GM18508 (cell line): Measurements from ENCODE around the gene PLCG2.

Experiments
- ATAC-seq: cut with Tn5 transposase; IDR thresholded peaks from one replicate; pipeline ENCODE4 v1.9.1; 2021; ENCODE audit warnings: moderate number of reproducible peaks; ENCODE audit not compliant: insufficient read depth, unreplicated experiment

The PLCG2 gene

GRCh38 chr16:81901484-81901883 is 122.4 kb downstream of the PLCG2 start:
- no peak for ATAC-seq

GRCh38 chr16:81902025-81902424 is 122.9 kb downstream of the PLCG2 start:
- ATAC-seq, result no peak

GRCh38 chr16:81904320-81904719 is 125.2 kb downstream of the PLCG2 start:
- ATAC-seq, result no peak

DNA sequence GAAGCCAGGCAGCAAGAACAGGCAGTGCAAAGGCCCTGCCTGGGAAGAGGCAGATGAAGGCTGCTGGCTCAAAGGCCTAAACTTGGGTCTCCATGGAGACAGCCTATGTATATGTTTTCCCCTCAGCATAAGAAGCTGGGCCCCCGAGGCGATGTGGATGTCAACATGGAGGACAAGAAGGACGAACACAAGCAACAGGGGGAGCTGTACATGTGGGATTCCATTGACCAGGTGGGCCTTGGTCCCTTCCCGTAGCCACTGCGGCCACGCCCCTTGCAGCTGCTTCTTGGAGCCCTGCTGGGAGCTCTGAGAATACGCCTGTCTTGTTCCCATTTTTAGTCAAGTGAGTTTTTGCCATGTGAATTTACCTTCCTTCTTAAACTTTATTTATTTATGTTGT is 126.2 kb downstream of the PLCG2 start:
- no peak for ATAC-seq

GRCh38 chr16:81907681-81908080 is 128.6 kb downstream of the PLCG2 start:
- no peak for ATAC-seq

GRCh38 chr16:81908466-81909262 is 129.6 kb downstream of the PLCG2 start:
- ATAC-seq, result no peak

DNA sequence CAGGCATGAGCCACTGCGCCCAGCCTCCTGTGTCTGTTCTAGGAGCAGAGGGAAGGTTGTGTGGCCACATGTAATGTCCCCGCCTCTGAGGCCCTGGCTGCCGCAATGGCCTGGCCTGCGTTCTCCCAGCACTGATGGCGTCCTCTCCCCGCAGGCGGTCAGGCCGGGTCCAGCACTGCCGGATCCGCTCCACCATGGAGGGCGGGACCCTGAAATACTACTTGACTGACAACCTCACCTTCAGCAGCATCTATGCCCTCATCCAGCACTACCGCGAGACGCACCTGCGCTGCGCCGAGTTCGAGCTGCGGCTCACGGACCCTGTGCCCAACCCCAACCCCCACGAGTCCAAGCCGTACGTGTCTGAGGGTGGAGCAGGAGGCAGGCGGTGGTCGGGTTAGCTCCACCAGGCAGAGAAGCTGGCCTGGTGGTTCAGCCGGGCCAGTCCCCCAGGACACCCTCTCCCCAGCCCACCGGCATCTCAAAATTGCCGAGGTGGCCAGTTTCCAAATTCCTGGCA is 131.3 kb downstream of the PLCG2 start:
- ATAC-seq, result no peak

DNA sequence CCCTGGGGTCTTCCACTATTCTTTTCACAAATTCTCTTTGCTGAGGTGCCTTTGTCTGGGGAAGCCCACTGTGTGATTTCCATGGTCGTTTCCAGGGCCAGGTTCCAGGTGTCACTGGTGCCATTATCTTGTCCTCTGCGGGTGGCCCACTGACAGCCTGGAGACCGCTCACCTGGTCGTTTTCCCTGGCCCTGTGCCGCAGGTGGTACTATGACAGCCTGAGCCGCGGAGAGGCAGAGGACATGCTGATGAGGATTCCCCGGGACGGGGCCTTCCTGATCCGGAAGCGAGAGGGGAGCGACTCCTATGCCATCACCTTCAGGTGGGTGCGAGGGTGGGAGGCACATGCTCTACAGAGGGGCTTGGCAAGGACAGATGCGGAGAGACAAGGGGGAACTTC is 133.3 kb downstream of the PLCG2 start:
- no peak for ATAC-seq

DNA sequence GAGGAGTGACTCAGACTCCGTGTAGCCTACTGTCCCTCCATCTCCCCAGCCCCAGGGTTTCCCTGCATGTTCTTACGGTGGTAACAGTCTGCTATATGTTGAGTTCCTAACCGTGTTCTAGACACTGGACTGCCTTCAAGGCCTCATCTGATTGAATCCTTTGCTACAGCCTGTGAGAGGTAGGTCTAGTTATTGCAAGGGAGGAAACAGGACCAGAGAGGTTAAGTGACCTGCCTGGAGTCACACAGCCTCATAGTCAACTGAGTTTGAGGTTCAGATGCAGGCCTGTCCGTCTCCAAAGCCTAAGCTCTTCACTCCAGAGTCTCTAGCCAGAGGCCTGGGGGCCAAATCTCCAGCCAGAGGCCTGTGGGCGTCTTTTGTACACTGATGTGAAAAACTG is 134.1 kb downstream of the PLCG2 start:
- ATAC-seq, result no peak

GRCh38 chr16:81917375-81917774 is 138.3 kb downstream of the PLCG2 start:
- ATAC-seq, result no peak

DNA sequence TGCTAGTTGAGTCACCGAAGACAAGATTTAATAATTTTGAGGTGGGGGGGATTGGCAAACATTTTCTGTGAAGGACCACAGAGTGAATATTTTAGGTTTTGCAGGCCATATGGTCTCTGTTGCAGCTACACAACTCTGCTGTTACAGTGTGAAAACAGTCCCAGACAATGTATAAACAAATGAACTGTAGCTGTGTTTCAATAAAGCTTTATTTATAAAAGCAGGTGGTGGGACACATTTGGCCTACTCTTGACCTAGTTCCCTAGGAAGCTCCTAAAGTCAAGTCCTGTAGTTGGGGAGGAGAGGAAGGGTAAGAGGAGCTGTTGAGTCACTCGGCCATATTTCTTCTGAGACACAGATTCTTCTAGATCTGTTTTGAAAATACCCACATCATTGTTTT is 139.8 kb downstream of the PLCG2 start:
- no peak for ATAC-seq

DNA sequence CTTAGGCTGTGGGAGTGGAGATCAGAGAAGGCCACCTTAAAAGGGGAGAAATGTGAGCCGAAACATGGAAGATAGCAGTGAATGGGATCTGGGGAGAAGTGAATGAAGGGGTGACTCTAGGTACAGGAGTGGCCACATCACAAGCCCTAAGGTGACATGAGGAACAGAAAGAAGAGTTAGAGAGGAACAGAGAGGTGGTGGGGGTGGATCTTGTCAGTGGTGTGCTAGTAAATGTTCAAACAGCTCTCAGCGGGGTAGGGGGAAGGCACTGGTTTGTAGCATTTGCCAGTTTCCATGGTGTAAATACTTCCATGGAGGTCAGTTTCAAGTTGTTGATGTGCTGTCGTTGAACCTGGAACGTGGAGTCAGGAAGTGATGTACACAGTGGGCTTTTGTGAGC is 141.4 kb downstream of the PLCG2 start:
- no peak for ATAC-seq

- no peak for ATAC-seq
These were observed 142.2 kb downstream of the PLCG2 start for GRCh38 chr16:81921085-81921814.

- ATAC-seq, result no peak
These were observed 142.9 kb downstream of the PLCG2 start for GRCh38 chr16:81921843-81922584.

DNA sequence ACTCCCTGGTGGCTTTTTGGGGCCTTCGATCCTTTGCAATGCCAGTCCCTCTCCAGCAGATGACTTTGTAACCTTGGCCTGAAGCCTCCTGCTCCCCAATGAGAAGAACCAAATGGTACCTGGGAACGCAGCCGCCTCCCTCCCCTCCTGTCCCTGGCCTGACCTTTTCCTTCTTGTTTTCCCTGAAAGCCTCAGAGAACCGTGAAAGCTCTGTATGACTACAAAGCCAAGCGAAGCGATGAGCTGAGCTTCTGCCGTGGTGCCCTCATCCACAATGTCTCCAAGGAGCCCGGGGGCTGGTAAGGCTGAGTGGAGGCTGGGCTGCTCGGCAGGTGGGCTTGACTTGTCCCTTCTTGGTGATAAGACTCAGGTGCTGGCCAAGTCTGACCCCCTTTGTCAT is 144.2 kb downstream of the PLCG2 start:
- ATAC-seq, result no peak

GRCh38 chr16:81925016-81925415 is 145.9 kb downstream of the PLCG2 start:
- ATAC-seq, result no peak

- no peak for ATAC-seq
These were observed 146.9 kb downstream of the PLCG2 start for GRCh38 chr16:81926036-81926435.

GRCh38 chr16:81927561-81928185 is 148.6 kb downstream of the PLCG2 start:
- ATAC-seq, result no peak

DNA sequence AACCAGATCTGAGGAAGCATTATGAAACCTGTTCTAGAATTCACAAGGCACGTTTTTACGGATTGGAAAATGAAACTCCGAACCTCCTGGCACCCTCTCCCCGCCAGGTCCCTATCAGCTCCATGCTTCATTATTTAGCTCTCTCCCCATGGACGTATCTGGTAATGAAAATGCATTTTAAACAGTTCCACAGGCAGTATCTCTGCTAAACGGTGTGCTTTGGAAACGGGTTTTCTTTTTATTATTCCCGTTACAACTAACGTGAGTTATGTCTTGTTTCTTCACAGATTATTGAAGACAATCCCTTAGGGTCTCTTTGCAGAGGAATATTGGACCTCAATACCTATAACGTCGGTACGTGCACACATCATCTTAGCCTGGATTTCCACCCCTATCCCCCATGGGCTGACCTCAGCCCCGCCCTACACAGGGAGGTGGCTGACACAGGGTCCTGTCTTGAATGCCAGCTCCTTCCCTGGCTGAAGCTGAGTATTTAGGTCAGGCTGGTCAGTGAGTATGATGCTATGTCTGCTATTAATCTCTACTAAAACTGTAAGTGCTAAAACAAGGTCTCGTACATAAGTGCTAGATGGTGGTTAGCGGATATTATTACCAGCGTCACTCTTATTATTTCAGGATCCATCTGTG is 149.3 kb downstream of the PLCG2 start:
- no peak for ATAC-seq

DNA sequence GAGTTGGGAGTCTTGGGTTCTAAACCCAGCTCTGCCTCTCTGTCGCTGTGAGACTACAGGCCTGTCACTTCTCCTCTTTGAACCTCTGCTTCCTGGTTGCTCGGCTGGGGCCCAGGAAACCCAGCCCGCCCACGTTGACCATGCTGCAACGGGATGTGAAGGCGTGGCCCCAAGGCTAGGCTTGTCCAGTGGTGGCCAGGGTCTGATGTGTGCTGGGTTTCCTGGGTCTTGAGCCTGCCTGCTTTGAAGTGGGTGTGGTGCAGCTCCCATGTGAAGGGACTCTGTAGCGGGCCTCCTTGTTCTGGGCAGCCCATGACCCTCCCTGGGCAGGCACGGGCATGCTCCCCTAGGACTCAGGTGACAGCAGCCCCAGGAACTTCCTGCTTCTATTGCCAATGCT is 149.9 kb downstream of the PLCG2 start:
- ATAC-seq, result no peak
